Osteocyte (in vitro differentiated cells): ENCODE measurements around the gene SAMD4A. TPM values are rescaled to one million over a fixed set of nuclear protein-coding genes. Genes with fewer than 3 reads are reported as not detected.

Experiments
- DNase-seq: peaks from one replicate; pipeline ENCODE4 v3.0.0; 2021; ENCODE audit warnings: mixed read lengths; ENCODE audit not compliant: unreplicated experiment; ENCODE audit errors: extremely low spot score
- H3K27ac Mint-ChIP-seq: one replicate; pipeline ENCODE4 v1.8.0; 2021; ENCODE audit warnings: mild to moderate bottlenecking, mixed read lengths; ENCODE audit not compliant: unreplicated experiment
- H3K27me3 Mint-ChIP-seq: one replicate; pipeline ENCODE4 v1.8.0; 2021; ENCODE audit warnings: mixed read lengths; ENCODE audit not compliant: unreplicated experiment
- H3K36me3 Mint-ChIP-seq: one replicate; pipeline ENCODE4 v1.8.0; 2021; ENCODE audit warnings: mixed read lengths; ENCODE audit not compliant: unreplicated experiment
- H3K4me1 Mint-ChIP-seq: one replicate; pipeline ENCODE4 v1.8.0; 2021; ENCODE audit warnings: mixed read lengths; ENCODE audit not compliant: unreplicated experiment
- H3K4me3 Mint-ChIP-seq: one replicate; pipeline ENCODE4 v1.8.0; 2021; ENCODE audit warnings: mild to moderate bottlenecking, moderate library complexity, mixed read lengths; ENCODE audit not compliant: unreplicated experiment
- H3K9me3 Mint-ChIP-seq: one replicate; pipeline ENCODE4 v1.8.0; 2021; ENCODE audit warnings: mixed read lengths; ENCODE audit not compliant: unreplicated experiment
- total RNA-seq: library from RNA; stranded (reverse); gene quantifications from 2 replicates; pipeline ENCODE4 v1.2.1, GENCODE V29; 2021
- TF ChIP-seq, protein P1 (sequence below): fragments of 200-600 bp; sonication (generic); IDR thresholded peaks from 2 replicates; pipeline ENCODE4 v1.5.0; 2021; ENCODE audit warnings: antibody characterized with exemption, mild to moderate bottlenecking, moderate library complexity

The SAMD4A gene
- total RNA-seq, 1 donor from 2014 or later, result 39.1 TPM

DNA sequence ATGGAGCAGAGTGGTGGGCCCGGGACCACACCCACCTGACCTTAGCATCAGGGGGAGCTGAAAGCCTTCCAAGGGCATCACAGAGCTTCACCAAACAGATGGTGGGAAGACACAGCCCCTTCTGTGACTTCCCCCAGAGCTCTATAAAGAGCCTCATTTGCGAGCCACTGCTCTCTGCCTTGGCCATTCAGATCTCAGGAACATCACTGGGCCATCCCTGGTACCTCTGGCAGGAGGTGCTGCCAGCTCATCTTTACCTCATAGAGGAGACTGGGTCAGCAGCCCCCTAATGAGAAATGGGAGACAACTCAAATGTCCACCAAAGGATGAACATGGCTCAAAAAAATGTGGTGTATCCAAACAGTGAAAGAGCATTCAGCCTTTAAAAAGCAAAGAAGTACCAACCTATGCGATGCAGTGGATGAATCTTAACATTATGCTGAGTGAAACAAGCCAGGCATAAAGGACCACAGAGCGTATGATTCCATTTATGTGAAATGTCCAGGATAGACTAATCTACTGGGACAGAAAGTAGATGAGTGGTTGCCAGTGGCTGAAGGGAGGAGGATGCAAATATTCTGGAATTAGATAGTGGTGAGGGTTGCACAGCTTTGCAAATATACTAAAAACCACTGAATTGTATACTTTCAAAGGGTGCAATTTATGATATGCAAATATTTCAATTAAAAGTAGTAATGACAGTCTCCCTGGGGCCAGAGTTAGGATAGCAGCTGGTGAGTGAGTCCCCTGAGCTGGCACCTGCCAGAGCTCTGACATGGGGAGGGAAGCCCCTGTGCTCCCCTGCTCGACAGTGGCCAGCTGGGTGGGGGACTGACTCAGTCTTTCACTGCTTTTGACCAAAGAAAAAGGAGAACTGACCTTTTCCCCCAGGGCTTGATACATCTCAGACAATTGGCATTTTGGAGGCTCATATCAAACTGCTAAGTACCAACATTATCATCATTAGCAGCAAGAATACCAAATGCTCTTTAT is 219.1 kb downstream of the SAMD4A start:
- no peak overlapping the region for H3K4me3 Mint-ChIP-seq

DNA sequence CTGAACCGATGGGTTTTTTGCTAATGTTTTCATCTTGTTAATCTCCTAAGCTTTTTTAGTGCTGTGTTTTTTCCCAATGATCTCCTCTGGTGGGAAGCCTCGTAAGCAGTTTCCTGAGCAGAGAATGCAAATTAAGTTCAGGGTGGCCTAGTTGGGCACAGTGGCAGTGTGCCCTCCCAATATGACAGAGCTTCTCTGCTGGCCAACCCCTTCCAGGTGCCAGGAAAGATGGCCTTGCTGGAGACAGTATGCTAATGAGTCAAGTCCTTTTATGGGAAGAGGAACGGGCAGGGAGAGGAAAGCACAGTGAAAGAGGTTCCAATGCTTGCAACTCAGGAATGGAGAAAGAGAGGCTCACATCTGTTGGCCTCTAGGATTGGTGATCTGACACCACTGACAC is 219.9 kb downstream of the SAMD4A start:
- DNase-seq, result no peak
- Mint-ChIP-seq H3K4me1 (no peaks in the 10 kb centered on the region), H3K4me3 (no peak overlapping the region)

More for the DNA sequence above, 219.1 kb downstream of the SAMD4A start:
- Mint-ChIP-seq H3K36me3 (peaks cover 48% of the 10 kb centered on the region), H3K27me3 (no peaks in the 10 kb centered on the region), H3K27ac (no peak overlapping the region), H3K9me3 (no peaks in the 10 kb centered on the region), H3K4me1 (no peaks in the 10 kb centered on the region)
- TF ChIP-seq, protein P1, sequence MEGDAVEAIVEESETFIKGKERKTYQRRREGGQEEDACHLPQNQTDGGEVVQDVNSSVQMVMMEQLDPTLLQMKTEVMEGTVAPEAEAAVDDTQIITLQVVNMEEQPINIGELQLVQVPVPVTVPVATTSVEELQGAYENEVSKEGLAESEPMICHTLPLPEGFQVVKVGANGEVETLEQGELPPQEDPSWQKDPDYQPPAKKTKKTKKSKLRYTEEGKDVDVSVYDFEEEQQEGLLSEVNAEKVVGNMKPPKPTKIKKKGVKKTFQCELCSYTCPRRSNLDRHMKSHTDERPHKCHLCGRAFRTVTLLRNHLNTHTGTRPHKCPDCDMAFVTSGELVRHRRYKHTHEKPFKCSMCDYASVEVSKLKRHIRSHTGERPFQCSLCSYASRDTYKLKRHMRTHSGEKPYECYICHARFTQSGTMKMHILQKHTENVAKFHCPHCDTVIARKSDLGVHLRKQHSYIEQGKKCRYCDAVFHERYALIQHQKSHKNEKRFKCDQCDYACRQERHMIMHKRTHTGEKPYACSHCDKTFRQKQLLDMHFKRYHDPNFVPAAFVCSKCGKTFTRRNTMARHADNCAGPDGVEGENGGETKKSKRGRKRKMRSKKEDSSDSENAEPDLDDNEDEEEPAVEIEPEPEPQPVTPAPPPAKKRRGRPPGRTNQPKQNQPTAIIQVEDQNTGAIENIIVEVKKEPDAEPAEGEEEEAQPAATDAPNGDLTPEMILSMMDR, result no peak
- DNase-seq, result no peak

DNA sequence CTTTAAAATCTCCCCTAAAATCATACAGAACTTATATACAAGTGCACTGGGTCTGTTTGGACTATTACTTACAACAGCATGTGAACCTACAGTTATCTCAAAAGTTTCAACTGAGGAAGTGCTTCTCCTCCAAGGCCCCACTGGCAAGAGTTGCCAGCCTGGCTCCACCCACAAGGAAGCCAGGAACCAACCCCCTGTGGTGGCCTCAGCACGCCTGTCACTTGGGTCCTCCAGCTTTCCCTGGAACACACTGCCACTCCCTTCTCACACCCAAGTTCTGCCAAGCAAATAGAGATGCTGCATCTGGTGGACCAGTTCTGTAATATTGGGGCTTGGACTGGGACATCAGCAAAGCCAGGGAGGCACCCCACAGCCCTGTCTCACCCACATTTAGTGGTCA is 220.3 kb downstream of the SAMD4A start:
- Mint-ChIP-seq H3K27me3 (no peaks in the 10 kb centered on the region), H3K36me3 (peaks cover 43% of the 10 kb centered on the region), H3K4me3 (no peak overlapping the region), H3K9me3 (no peaks in the 10 kb centered on the region), H3K4me1 (no peaks in the 10 kb centered on the region), H3K27ac (no peak overlapping the region)
- TF ChIP-seq, protein P1, result no peak
- DNase-seq, result no peak

More for the DNA sequence above, 219.9 kb downstream of the SAMD4A start:
- peaks cover 43% of the 10 kb centered on the region for H3K36me3 Mint-ChIP-seq
- H3K27me3 Mint-ChIP-seq, result no peaks in the 10 kb centered on the region
- H3K27ac Mint-ChIP-seq, result no peak overlapping the region
- TF ChIP-seq, protein P1, result no peak
- H3K9me3 Mint-ChIP-seq, result no peaks in the 10 kb centered on the region

DNA sequence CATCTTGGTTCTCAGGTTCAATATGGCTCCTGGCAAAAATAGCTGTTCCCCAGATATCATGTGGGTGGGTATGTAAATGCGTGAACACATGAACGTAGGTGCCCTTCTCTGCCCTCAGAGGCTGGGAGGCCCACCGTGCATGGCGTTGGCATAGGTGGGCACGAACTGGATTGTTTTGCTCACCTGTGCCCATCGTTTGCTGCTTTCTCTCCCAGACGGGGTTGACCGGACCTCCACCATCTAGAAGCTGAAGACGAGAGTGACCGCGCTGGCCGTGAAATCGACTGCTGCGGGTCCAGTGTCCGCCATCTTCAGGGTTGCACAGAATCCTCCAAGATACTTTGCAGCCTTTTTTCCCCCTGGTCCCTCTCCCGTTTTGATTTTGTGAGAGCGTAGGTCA is 221.8 kb downstream of the SAMD4A start:
- Mint-ChIP-seq H3K4me1 (no peaks in the 10 kb centered on the region), H3K27ac (no peak overlapping the region), H3K36me3 (peaks cover 33% of the 10 kb centered on the region), H3K9me3 (no peaks in the 10 kb centered on the region), H3K4me3 (no peak overlapping the region), H3K27me3 (no peaks in the 10 kb centered on the region)
- TF ChIP-seq, protein P1, result no peak
- DNase-seq, result no peak

DNA sequence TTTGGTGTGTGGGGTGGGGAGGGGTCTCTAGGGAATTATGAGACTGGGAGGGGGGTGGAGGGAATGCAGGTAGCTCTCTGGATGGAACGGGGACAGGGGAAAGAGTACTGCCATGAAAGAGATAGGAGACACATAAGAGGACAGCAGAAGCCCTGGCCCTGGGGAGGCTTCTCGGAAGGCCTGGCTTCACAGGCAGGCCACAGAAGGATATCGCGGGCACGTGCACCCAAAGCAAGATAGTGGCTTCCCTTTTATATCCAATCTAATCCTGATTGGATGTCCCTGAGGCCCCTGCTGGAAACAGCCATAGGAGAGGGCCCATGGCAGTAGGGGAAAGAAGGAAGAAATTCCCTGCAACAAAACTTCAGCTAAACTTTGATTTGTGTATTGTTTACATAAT is 222.2 kb downstream of the SAMD4A start:
- peaks cover 29% of the 10 kb centered on the region for H3K36me3 Mint-ChIP-seq

More for the DNA sequence above, 222.2 kb downstream of the SAMD4A start:
- TF ChIP-seq, protein P1, result no peak
- H3K27me3 Mint-ChIP-seq, result no peaks in the 10 kb centered on the region
- H3K4me3 Mint-ChIP-seq, result no peak overlapping the region
- H3K9me3 Mint-ChIP-seq, result peaks cover under 1% of the 10 kb centered on the region
- no peak for DNase-seq
- H3K27ac Mint-ChIP-seq, result no peak overlapping the region
- no peaks in the 10 kb centered on the region for H3K4me1 Mint-ChIP-seq
